Activated T-cell treated with anti-CD3 and anti-CD28 coated beads, Interleukin-2, amount 50 U/mL, for 24 hours (primary cell): ENCODE measurements around the gene RAC3.

ENCODE experiments used
- DNase-seq: peaks from one replicate; pipeline ENCODE4 v3.0.0-alpha.2; 2020
- H3K27ac Mint-ChIP-seq: 2 replicates; pipeline ENCODE4 v1.8.0; 2020; ENCODE audit warnings: mild to moderate bottlenecking, mixed read lengths
- H3K27me3 Mint-ChIP-seq: 2 replicates; pipeline ENCODE4 v1.8.0; 2020; ENCODE audit warnings: mixed read lengths
- H3K36me3 Mint-ChIP-seq: 2 replicates; pipeline ENCODE4 v1.8.0; 2020; ENCODE audit warnings: low read depth, mixed read lengths
- H3K4me1 Mint-ChIP-seq: 2 replicates; pipeline ENCODE4 v1.8.0; 2020; ENCODE audit warnings: low read depth, mixed read lengths
- H3K4me3 Mint-ChIP-seq: 2 replicates; pipeline ENCODE4 v1.8.0; 2020; ENCODE audit warnings: mild to moderate bottlenecking, moderate library complexity, mixed read lengths
- H3K9me3 Mint-ChIP-seq: 2 replicates; pipeline ENCODE4 v1.8.0; 2020; ENCODE audit warnings: mixed read lengths

The RAC3 gene

GRCh38 chr17:82031303-82031884 lies at the start of gene RAC3:
Gene RAC3, plus strand, starts transcription at chr17:82031678. Its CDS starts 84 bp downstream, at chr17:82031762.
- Mint-ChIP-seq H3K36me3 (peaks cover 40% of the 10 kb centered on the region), H3K4me3 (peak within 1 kb of the TSS; percentile 74), H3K4me1 (peaks cover 24% of the 10 kb centered on the region), H3K27ac (peak within 1 kb of the TSS; percentile 74), H3K27me3 (no peaks in the 10 kb centered on the region), H3K9me3 (no peaks in the 10 kb centered on the region)
- peak; percentile 54 for DNase-seq

GRCh38 chr17:81983011-81983638 lies 48.4 kb upstream of the RAC3 start:
- Mint-ChIP-seq H3K27ac (no peak overlapping the region), H3K4me1 (peaks cover 34% of the 10 kb centered on the region), H3K4me3 (no peak overlapping the region), H3K9me3 (no peaks in the 10 kb centered on the region), H3K27me3 (no peaks in the 10 kb centered on the region), H3K36me3 (peaks cover 67% of the 10 kb centered on the region)
- no peak for DNase-seq

GRCh38 chr17:81983639-81984373 lies 47.7 kb upstream of the RAC3 start:
- no peak overlapping the region for H3K4me3 Mint-ChIP-seq
- H3K27ac Mint-ChIP-seq, result no peak overlapping the region
- H3K36me3 Mint-ChIP-seq, result peaks cover 66% of the 10 kb centered on the region
- H3K9me3 Mint-ChIP-seq, result no peaks in the 10 kb centered on the region
- H3K27me3 Mint-ChIP-seq, result no peaks in the 10 kb centered on the region
- DNase-seq, result no peak
- peaks cover 29% of the 10 kb centered on the region for H3K4me1 Mint-ChIP-seq

- H3K4me1 Mint-ChIP-seq, result peaks cover 22% of the 10 kb centered on the region
- peaks cover 60% of the 10 kb centered on the region for H3K36me3 Mint-ChIP-seq
- no peaks in the 10 kb centered on the region for H3K9me3 Mint-ChIP-seq
- DNase-seq, result no peak
- no peak overlapping the region for H3K4me3 Mint-ChIP-seq
- H3K27ac Mint-ChIP-seq, result peak overlapping the region; percentile 34
- no peaks in the 10 kb centered on the region for H3K27me3 Mint-ChIP-seq
Observed at GRCh38 chr17:81984773-81985410, 46.6 kb upstream of the RAC3 start.

- Mint-ChIP-seq H3K27ac (no peak overlapping the region), H3K27me3 (no peaks in the 10 kb centered on the region), H3K4me3 (no peak overlapping the region), H3K4me1 (peaks cover 8% of the 10 kb centered on the region), H3K9me3 (no peaks in the 10 kb centered on the region), H3K36me3 (peaks cover 54% of the 10 kb centered on the region)
- DNase-seq, result no peak
Observed at GRCh38 chr17:81986606-81987005, 44.9 kb upstream of the RAC3 start.

GRCh38 chr17:81987161-81987770 lies 44.2 kb upstream of the RAC3 start:
- peaks cover 8% of the 10 kb centered on the region for H3K4me1 Mint-ChIP-seq
- H3K36me3 Mint-ChIP-seq, result peaks cover 52% of the 10 kb centered on the region
- no peaks in the 10 kb centered on the region for H3K9me3 Mint-ChIP-seq
- DNase-seq, result no peak
- H3K27ac Mint-ChIP-seq, result no peak overlapping the region
- H3K27me3 Mint-ChIP-seq, result no peaks in the 10 kb centered on the region
- no peak overlapping the region for H3K4me3 Mint-ChIP-seq

- Mint-ChIP-seq H3K36me3 (peaks cover 29% of the 10 kb centered on the region), H3K27ac (no peak overlapping the region), H3K4me3 (no peak overlapping the region), H3K4me1 (peaks cover 3% of the 10 kb centered on the region), H3K27me3 (no peaks in the 10 kb centered on the region), H3K9me3 (no peaks in the 10 kb centered on the region)
- DNase-seq, result no peak
Observed at GRCh38 chr17:81990836-81991683, 40.4 kb upstream of the RAC3 start.

- no peak overlapping the region for H3K4me3 Mint-ChIP-seq
- DNase-seq, result no peak
- peaks cover 27% of the 10 kb centered on the region for H3K36me3 Mint-ChIP-seq
- H3K27ac Mint-ChIP-seq, result no peak overlapping the region
- H3K9me3 Mint-ChIP-seq, result no peaks in the 10 kb centered on the region
- H3K4me1 Mint-ChIP-seq, result peaks cover 3% of the 10 kb centered on the region
- no peaks in the 10 kb centered on the region for H3K27me3 Mint-ChIP-seq
Observed at GRCh38 chr17:81991684-81992305, 39.7 kb upstream of the RAC3 start.

GRCh38 chr17:81992306-81993102 lies 39.0 kb upstream of the RAC3 start:
- Mint-ChIP-seq H3K27ac (no peak overlapping the region), H3K4me1 (peaks cover 3% of the 10 kb centered on the region), H3K9me3 (no peaks in the 10 kb centered on the region), H3K27me3 (no peaks in the 10 kb centered on the region), H3K4me3 (no peak overlapping the region), H3K36me3 (peaks cover 25% of the 10 kb centered on the region)
- no peak for DNase-seq

GRCh38 chr17:81993729-81994592 lies 37.5 kb upstream of the RAC3 start:
- no peak overlapping the region for H3K27ac Mint-ChIP-seq
- peaks cover 3% of the 10 kb centered on the region for H3K4me1 Mint-ChIP-seq
- no peaks in the 10 kb centered on the region for H3K27me3 Mint-ChIP-seq
- no peak for DNase-seq
- H3K9me3 Mint-ChIP-seq, result no peaks in the 10 kb centered on the region
- H3K4me3 Mint-ChIP-seq, result no peak overlapping the region
- H3K36me3 Mint-ChIP-seq, result peaks cover 21% of the 10 kb centered on the region

GRCh38 chr17:81994593-81995462 lies 36.6 kb upstream of the RAC3 start:
- no peak for DNase-seq
- Mint-ChIP-seq H3K9me3 (no peaks in the 10 kb centered on the region), H3K4me1 (no peaks in the 10 kb centered on the region), H3K4me3 (no peak overlapping the region), H3K27me3 (no peaks in the 10 kb centered on the region), H3K27ac (no peak overlapping the region), H3K36me3 (peaks cover 19% of the 10 kb centered on the region)
